H1 (cell line): ENCODE results near the gene CDKL1. TPM values are rescaled to one million over a fixed set of nuclear protein-coding genes. Genes with fewer than 3 reads are reported as not detected.
"Not testable (repeated sequence)": the region's sequence is repeated elsewhere in the genome, so short reads cannot be mapped to it uniquely, and the experiment has no call there.

Experiments used
- CTCF ChIA-PET: fragments of 300-600 bp; sonication (Branson Sonifier 250); formaldehyde crosslinking; loops from one replicate; lab custom pipeline; 2021; ENCODE audit not compliant: partially characterized antibody; lab: Charles Lee
- POLR2A ChIA-PET: fragments of 300-600 bp; sonication (Branson Sonifier 250); formaldehyde crosslinking; loops from one replicate; lab custom pipeline; 2021; ENCODE audit warnings: inconsistent platforms; ENCODE audit not compliant: partially characterized antibody; lab: Charles Lee
- DNase-seq, 2 experiments: peaks; one replicate each; pipeline versions ENCODE4 v3.0.0 to v3.0.0-alpha.2; 2010 to 2022; ENCODE audit warnings: low spot score in 2 of 2, low read depth in 1 of 2, mixed read lengths in 1 of 2
- FAIRE-seq: peaks from 2 replicates; lab custom pipeline; 2011; peaks lifted over from hg19 to GRCh38; lab: Jason Lieb, UNC
- H2AFZ ChIP-seq: 2 replicates; pipeline ENCODE4 v1.8.1; 2012; ENCODE audit warnings: low read length, inconsistent platforms
- H2AK5ac ChIP-seq: 2 replicates; pipeline ENCODE4 v1.6.1; 2013; ENCODE audit warnings: low read depth, low read length
- H2BK120ac ChIP-seq: replicated peaks from 2 replicates; pipeline ENCODE3; 2013; ENCODE audit warnings: low read depth, low read length, inconsistent platforms
- H2BK12ac ChIP-seq: 2 replicates; pipeline ENCODE4 v1.6.1; 2013; ENCODE audit warnings: low read depth, low read length
- H2BK15ac ChIP-seq: 2 replicates; pipeline ENCODE4 v1.6.1; 2013; ENCODE audit warnings: low read length
- H2BK20ac ChIP-seq: 2 replicates; pipeline ENCODE4 v1.6.1; 2013; ENCODE audit warnings: low read length
- H2BK5ac ChIP-seq: 2 replicates; pipeline ENCODE4 v1.6.1; 2013; ENCODE audit warnings: low read depth, low read length
- H3K14ac ChIP-seq: 2 replicates; pipeline ENCODE4 v1.6.1; 2013; ENCODE audit warnings: inconsistent platforms; ENCODE audit not compliant: insufficient read length
- H3K18ac ChIP-seq: 2 replicates; pipeline ENCODE4 v1.6.1; 2013; ENCODE audit warnings: low read length; ENCODE audit errors: extremely low read depth
- H3K23ac ChIP-seq: 2 replicates; pipeline ENCODE4 v1.6.1; 2013; ENCODE audit warnings: inconsistent platforms; ENCODE audit not compliant: insufficient read length
- H3K23me2 ChIP-seq: 2 replicates; pipeline ENCODE4 v1.6.1; 2013; ENCODE audit warnings: low read depth, low read length
- H3K27ac ChIP-seq: 2 replicates; pipeline ENCODE4 v1.6.1; 2011; ENCODE audit warnings: low read depth, low read length, inconsistent platforms
- H3K27me3 ChIP-seq, 4 experiments: replicated peaks in 1 of 4; 1 replicate in 1 of 4; 2 replicates in 3 of 4; pipeline versions ENCODE4 v1.6.1 to v1.8.1; 2011 to 2013; ENCODE audit warnings: low read length in 3 of 4, mild to moderate bottlenecking in 3 of 4, inconsistent platforms in 2 of 4, mixed read lengths in 2 of 4, moderate library complexity in 1 of 4; ENCODE audit not compliant: control insufficient read depth in 3 of 4, insufficient read depth in 3 of 4; ENCODE audit errors: extremely low read depth in 1 of 4
- H3K36me3 ChIP-seq, 4 experiments: 2 replicates each; pipeline versions ENCODE4 v1.6.1 to v1.8.1; 2011 to 2013; ENCODE audit warnings: mild to moderate bottlenecking in 4 of 4, low read length in 3 of 4, moderate library complexity in 2 of 4, control low read depth in 1 of 4, inconsistent platforms in 1 of 4; ENCODE audit not compliant: insufficient read depth in 4 of 4, control insufficient read depth in 2 of 4
- H3K4ac ChIP-seq: replicated peaks from 2 replicates; pipeline ENCODE3; 2013; ENCODE audit warnings: low read length, low read depth, mixed read lengths, inconsistent platforms; ENCODE audit not compliant: insufficient read length
- H3K4me1 ChIP-seq, 4 experiments: replicated peaks in 1 of 4; 1 replicate in 1 of 4; 2 replicates in 3 of 4; pipeline versions ENCODE4 v1.6.1 to v1.8.1; 2011 to 2013; ENCODE audit warnings: low read length in 3 of 4, inconsistent platforms in 2 of 4, mixed read lengths in 1 of 4; ENCODE audit not compliant: insufficient read depth in 4 of 4, control insufficient read depth in 3 of 4
- H3K4me2 ChIP-seq, 2 experiments: 2 replicates each; pipeline versions ENCODE4 v1.6.1 to v1.8.1; 2011 to 2013; ENCODE audit warnings: low read depth in 2 of 2, low read length in 2 of 2, control low read depth in 1 of 2, inconsistent platforms in 1 of 2, mild to moderate bottlenecking in 1 of 2; ENCODE audit not compliant: insufficient read depth in 1 of 2
- H3K4me3 ChIP-seq, 4 experiments: fragments of 200-600, 300-600 bp in 1 of 4; sonication (generic), shearing (Covaris generic), sonication (Bioruptor Twin) in 1 of 4; 2 replicates each; pipeline versions ENCODE4 v1.5.1 to v1.8.1; 2011 to 2016; ENCODE audit warnings: low read length in 4 of 4, low read depth in 3 of 4, control low read depth in 2 of 4, inconsistent platforms in 2 of 4, mild to moderate bottlenecking in 2 of 4, mixed read lengths in 1 of 4, moderate library complexity in 1 of 4; ENCODE audit not compliant: insufficient read depth in 2 of 4; ENCODE audit errors: extremely low read depth in 1 of 4
- H3K56ac ChIP-seq: replicated peaks from 2 replicates; pipeline ENCODE3; 2013; ENCODE audit warnings: low read depth, mild to moderate bottlenecking, mixed read lengths, low read length, inconsistent platforms; ENCODE audit not compliant: insufficient read length
- H3K79me1 ChIP-seq: 2 replicates; pipeline ENCODE4 v1.6.1; 2013; ENCODE audit warnings: low read depth, low read length, control low read depth
- H3K79me2 ChIP-seq, 2 experiments: 2 replicates each; pipeline versions ENCODE4 v1.6.1 to v1.8.1; 2012 to 2013; ENCODE audit warnings: low read length in 2 of 2, mild to moderate bottlenecking in 2 of 2, inconsistent platforms in 1 of 2; ENCODE audit not compliant: insufficient read depth in 2 of 2, control insufficient read depth in 1 of 2
- H3K9ac ChIP-seq, 4 experiments: replicated peaks in 1 of 4; 1 replicate in 1 of 4; 2 replicates in 3 of 4; pipeline versions ENCODE4 v1.6.1 to v1.8.1; 2011 to 2013; ENCODE audit warnings: low read depth in 3 of 4, low read length in 3 of 4, control low read depth in 2 of 4, mild to moderate bottlenecking in 2 of 4, moderate library complexity in 2 of 4, inconsistent platforms in 1 of 4; ENCODE audit errors: extremely low read depth in 1 of 4
- H3K9me3 ChIP-seq, 2 experiments: 2 replicates each; pipeline versions ENCODE4 v1.6.1 to v1.8.1; 2012 to 2013; ENCODE audit warnings: mild to moderate bottlenecking in 2 of 2, moderate library complexity in 2 of 2, control low read depth in 1 of 2, inconsistent platforms in 1 of 2, low read depth in 1 of 2, low read length in 1 of 2, mixed read lengths in 1 of 2; ENCODE audit not compliant: insufficient read depth in 2 of 2
- H4K20me1 ChIP-seq, 2 experiments: replicated peaks in 1 of 2; 2 replicates each; pipeline versions ENCODE3 to v1.8.1; 2011 to 2013; ENCODE audit warnings: inconsistent platforms in 2 of 2, low read length in 2 of 2, mild to moderate bottlenecking in 1 of 2; ENCODE audit not compliant: insufficient read depth in 2 of 2, control insufficient read depth in 1 of 2
- H4K5ac ChIP-seq: 2 replicates; pipeline ENCODE4 v1.6.1; 2013; ENCODE audit warnings: low read length, low read depth, mixed read lengths, inconsistent platforms; ENCODE audit not compliant: insufficient read length
- H4K8ac ChIP-seq: 2 replicates; pipeline ENCODE4 v1.8.0; 2013; ENCODE audit warnings: mild to moderate bottlenecking, moderate library complexity, low read length, inconsistent platforms; ENCODE audit not compliant: insufficient read depth; ENCODE audit errors: extremely low read depth
- H4K91ac ChIP-seq: replicated peaks from 2 replicates; pipeline ENCODE3; 2013; ENCODE audit warnings: low read length, mixed read lengths, inconsistent platforms; ENCODE audit not compliant: insufficient read length
- CHD1 ChIP-seq: IDR thresholded peaks from 2 replicates; pipeline ENCODE4 v1.6.1; 2012; ENCODE audit warnings: low read depth, low read length, improper control_type of control experiment
- NRF1 ChIP-seq: IDR thresholded peaks from 2 replicates; pipeline ENCODE4 v1.6.1; 2011; ENCODE audit warnings: mild to moderate bottlenecking, low read depth, low read length, improper control_type of control experiment
- SP2 ChIP-seq: IDR thresholded peaks from 2 replicates; pipeline ENCODE4 v1.6.1; 2012; ENCODE audit warnings: mild to moderate bottlenecking, low read length, inconsistent platforms
- whole genome bisulfite sequencing, 2 experiments: shearing (Covaris generic) in 1 of 2; methylation state at CpG; one replicate each; pipeline versions ENCODE4 v1.1.6 to v1.1.7; 2013 to 2015; ENCODE audit warnings: low lambda C conversion rate in 2 of 2, mixed read lengths in 2 of 2, inconsistent platforms in 1 of 2, low coverage in 1 of 2, missing lambda C conversion rate in 1 of 2; ENCODE audit not compliant: insufficient replicate concordance in 2 of 2, insufficient coverage in 1 of 2, insufficient read length in 1 of 2; ENCODE audit errors: extremely low coverage in 1 of 2, missing lambda C conversion rate in 1 of 2; 5-methylcytosine and 5-hydroxymethylcytosine counted together
- polyA plus RNA-seq, 7 experiments: library from polyadenylated mRNA; depleted of rRNA in 3 of 7; stranded (reverse) in 5 of 7; unstranded in 2 of 7; fragments of >200 nt in 5 of 7; fragments of 200-250 nt in 2 of 7; gene quantifications; 1 replicate in 5 of 7; 2 replicates in 1 of 7; 4 replicates in 1 of 7; pipeline versions ENCODE4 v1.2.1 to v1.2.3, GENCODE V29; 2011 to 2013; ENCODE audit warnings: missing spikeins in 2 of 7, mixed read lengths in 2 of 7
- total RNA-seq: library from RNA; stranded (reverse); fragmentation: NEBNext Ultra II Directional; extraction: Animal tissue kit (Norgen Biotek cat#: 25700); gene quantifications from 2 replicates; pipeline ENCODE4 v1.2.1, GENCODE V29; 2021

Gene CDKL1
- total and polyA plus RNA-seq, 2 of the 8 experiments (the other 6 are each of a cell fraction or from before 2014, with no cell fraction given), result 1.2 to 2.2 TPM

DNA sequence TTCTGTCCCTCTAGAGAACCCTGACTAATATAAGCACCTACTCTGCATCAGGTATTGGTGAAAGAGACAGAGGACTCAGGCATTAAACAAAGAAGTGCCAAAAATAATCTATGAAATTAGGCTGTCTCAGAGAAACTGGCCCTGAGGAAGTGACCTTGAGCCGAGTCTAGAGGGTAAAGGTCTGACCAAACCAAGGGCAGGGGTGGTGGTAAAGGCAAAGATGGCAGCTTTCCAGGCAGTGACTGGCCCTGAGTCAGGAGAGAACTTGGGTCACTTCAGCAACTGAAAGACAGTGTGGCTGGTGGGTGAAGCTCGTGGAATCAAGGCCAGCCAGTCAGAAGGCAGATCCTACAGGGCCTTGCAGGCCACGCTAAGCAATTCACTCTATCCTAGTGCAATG is 30.6 kb downstream of the CDKL1 start (continued):
- TF ChIP-seq SP2, result no peak
- no peak for TF ChIP-seq NRF1
- no peak for TF ChIP-seq CHD1

- not testable (repeated sequence) for H3K4me3 ChIP-seq, H3K79me1 ChIP-seq, H3K9ac ChIP-seq, H3K27ac ChIP-seq, H4K5ac ChIP-seq, H3K18ac ChIP-seq, H2BK120ac ChIP-seq, DNase-seq, H4K20me1 ChIP-seq, H2BK5ac ChIP-seq, H3K79me2 ChIP-seq, H3K36me3 ChIP-seq, H3K9me3 ChIP-seq, H3K23me2 ChIP-seq, H3K56ac ChIP-seq, H4K91ac ChIP-seq, H2BK12ac ChIP-seq, H3K4ac ChIP-seq, H3K23ac ChIP-seq, H3K27me3 ChIP-seq, H3K4me2 ChIP-seq, H2AK5ac ChIP-seq, H3K4me1 ChIP-seq, H2BK15ac ChIP-seq, H4K8ac ChIP-seq, H2AFZ ChIP-seq, H3K14ac ChIP-seq, FAIRE-seq, H2BK20ac ChIP-seq
- ChIA-PET CTCF (interaction anchor here (1.1 kb wide), 1 partner anchor 24 kb away, joined by 3 read pairs; no protein-coding TSS in a partner anchor), POLR2A (interaction anchor here (0.9 kb wide), 1 partner anchor 52 kb away, joined by 3 read pairs; no protein-coding TSS in a partner anchor)
- 96% methylated on average over 7 of the region's 7 CpGs; no CpG with 5 or more reads in 1 of the 2 experiments for WGBS, 2 experiments
Measured at GRCh38 chr14:50365572-50365971, 31.1 kb downstream of the CDKL1 start.
